ENCODE results near the gene PES1.
"Not testable (repeated sequence)": the region's sequence is repeated elsewhere in the genome, so short reads cannot be mapped to it uniquely, and the experiment has no call there.

The PES1 gene

GRCh38 chr22:30574095-30574981, 17.4 kb downstream of the PES1 start, which contains the start of gene GAL3ST1:
TSS of gene GAL3ST1 (minus strand) at chr22:30574665. CDS start at chr22:30557392, 17,273 bp downstream.
- DNase-seq (ENCODE audit: low read depth), result no peak

DNA sequence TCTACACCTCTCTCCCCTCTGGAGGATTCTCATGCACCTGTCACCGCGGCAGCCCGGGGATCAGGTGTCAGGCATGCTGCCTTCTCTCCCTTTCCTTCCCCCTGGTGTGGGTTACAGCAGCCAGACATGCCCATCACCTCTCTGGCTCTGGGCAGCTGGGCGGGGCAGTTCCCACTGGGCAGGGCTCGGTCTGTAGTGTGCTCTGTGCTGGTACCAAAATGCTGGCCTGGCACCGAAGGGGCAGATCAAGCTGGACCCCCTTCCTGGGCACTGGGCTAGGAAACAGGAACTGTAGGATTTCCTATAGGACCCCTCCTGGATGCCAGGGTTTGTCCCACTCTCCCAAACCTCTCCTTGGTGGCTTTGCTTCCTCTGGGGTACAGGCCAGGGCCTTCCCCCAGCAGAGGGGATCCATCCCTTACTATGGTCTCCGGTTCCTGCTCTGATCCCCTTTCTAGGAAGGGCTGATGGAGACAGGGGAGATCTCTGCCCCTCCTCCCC, 18.1 kb downstream of the PES1 start:
- no peak for DNase-seq (ENCODE audit: low read depth)

- no peak for DNase-seq (ENCODE audit: low read depth)
Observed at GRCh38 chr22:30572840-30573593, 18.7 kb downstream of the PES1 start.

DNA sequence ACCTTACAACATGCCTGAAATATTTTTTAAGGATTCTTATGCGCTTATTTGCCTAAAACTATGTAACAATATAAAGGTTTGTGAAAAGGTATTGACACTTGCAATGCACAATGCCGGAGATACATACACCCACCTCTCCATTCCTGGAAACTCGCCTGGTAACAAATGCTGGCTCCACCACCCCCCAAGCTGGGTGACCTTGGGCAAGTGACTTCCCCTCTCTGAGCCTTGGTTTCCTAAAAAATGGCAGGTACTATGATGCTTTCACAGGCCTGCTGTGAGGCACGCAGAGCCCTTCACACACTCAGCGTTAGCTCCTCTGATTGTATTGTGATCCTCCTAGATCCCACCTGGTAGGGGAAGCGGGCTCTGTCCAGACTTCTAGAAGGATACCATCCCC, 19.5 kb downstream of the PES1 start:
- no peak for DNase-seq (ENCODE audit: low read depth)

DNA sequence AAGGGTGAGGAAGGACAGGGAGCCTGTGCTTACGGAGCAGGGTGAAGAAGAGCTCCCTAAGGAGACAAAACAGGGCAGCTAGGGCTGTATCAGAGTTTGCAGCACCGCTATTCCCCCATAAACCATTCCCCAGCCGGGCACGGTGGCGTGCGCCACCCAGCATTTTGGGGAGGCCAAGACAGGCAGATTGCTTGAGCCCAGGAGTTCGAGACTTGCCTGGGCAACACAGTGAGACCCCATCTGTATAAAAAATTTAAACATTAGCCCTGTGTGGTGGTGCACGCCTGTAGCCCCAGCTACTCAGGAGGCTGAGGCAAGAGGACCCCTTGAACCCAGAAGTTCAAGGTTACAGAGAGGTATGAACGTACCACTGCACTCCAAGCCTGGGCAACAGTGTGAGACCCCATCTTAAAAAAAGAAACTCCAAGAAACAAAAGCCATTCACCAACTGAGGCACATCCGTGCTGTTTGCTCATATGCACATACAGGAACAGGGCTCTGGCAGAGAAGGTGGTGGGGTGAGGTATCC, 22.0 kb downstream of the PES1 start:
- no peak for DNase-seq (ENCODE audit: low read depth)

- DNase-seq (ENCODE audit: low read depth), result no peak
Observed at GRCh38 chr22:30568137-30568805, 23.4 kb downstream of the PES1 start.

DNA sequence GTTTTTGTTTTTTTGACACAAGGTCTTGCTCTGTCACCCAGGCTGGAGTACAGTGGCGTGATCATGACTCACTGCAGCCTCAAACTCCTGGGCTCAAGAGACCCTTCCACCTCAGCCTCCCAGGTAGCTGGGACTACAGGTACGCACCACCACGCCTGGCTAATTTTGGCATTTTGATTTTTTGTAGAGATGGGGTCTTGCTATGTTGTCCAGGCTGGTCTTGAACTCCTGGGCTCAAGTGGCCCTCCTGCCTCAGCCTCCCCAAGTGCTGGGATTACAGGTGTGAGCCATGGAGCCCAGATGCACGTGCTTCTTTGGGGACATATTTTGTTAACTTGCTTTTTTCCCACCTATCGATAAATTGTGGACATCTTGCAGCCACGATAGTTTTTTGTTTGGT, 24.4 kb downstream of the PES1 start:
- not testable (repeated sequence) for DNase-seq (ENCODE audit: low read depth)

GRCh38 chr22:30566125-30566524, 25.6 kb downstream of the PES1 start:
- no peak for DNase-seq (ENCODE audit: low read depth)

GRCh38 chr22:30565341-30565740, 26.4 kb downstream of the PES1 start:
- DNase-seq (ENCODE audit: low read depth), result no peak

- no peak for DNase-seq (ENCODE audit: low read depth)
Observed at GRCh38 chr22:30564761-30565119, 27.0 kb downstream of the PES1 start.

DNA sequence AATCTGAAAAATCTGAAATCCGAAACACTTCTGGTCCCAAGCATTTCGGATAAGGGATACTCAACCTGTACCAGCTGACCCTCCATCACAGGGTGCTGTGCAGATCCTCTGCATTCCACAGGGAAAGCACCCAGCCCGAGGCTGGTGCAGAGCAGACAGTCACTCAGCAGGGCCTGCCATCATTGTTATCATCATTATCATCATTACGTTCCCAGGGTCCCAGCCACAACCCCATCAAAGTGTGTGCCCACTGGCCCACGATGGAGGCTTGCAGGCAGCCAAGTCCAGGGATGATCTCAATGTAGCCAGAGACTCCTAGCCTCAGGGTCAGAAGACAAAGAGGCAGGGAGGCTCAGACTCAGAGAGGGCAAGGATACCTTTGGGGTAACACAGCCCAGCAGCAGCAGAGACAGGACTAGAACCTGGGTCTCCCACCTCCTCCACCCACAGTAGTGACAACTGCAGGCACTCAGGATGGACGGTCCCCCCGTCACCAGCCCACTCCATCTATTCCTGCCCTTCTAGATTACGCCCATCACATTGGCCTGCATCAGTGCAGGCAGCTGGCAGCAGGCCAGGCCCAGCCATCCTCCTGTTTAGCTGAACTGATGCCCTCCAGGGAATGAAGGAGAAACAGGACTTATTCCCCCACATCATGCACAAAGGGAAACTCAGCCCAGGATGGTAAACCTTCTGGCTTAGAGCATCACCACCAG, 27.5 kb downstream of the PES1 start:
- DNase-seq (ENCODE audit: low read depth), result no peak

DNA sequence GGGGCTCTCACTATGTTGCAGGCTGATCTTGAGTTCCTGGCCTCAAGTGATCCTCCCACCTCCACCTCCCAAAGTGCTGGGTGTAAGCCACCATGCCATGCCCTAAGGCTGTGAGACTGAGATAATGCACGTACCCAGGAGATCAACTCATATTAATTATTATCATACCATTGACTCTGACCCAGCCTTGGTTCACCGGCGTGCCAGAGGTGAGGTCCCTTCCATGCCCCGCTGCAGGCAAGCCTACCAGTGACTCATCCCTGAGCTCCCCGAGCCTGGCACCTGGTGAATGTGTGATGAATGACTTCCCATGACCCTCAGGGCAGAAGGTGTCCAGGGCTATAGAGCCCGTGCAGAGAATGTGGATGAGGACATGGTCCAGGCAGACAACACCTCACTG, 29.3 kb downstream of the PES1 start:
- DNase-seq (ENCODE audit: low read depth), result no peak

GRCh38 chr22:30561402-30562189, 30.1 kb downstream of the PES1 start:
- no peak for DNase-seq (ENCODE audit: low read depth)

DNA sequence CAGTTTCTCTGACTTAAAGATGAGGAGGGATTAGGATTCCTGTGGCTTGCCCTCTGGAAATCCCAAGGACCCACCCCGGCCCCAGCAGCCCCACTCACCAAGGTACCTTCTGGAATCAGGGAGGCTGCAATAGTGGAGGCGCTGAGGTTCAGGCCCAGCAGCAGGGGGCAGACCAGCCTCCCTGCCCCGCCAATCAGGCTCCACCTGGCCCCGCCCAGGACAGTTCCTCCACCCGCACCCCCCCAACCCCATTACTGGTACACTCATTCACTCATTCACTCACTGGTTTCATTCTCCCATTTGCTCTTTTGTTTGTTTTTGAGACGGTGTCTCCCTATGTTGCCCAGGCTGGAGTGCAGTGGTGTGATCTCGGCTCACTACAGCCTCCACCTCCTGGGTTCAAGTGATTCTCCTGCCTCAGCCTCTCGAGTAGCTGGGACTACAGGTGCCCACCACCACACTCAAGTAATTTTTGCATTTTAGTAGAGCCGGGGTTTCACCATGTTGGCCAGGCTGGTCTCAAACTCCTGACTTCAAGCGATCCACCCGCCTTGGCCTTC, 31.0 kb downstream of the PES1 start:
- not testable (repeated sequence) for DNase-seq (ENCODE audit: low read depth)

DNA sequence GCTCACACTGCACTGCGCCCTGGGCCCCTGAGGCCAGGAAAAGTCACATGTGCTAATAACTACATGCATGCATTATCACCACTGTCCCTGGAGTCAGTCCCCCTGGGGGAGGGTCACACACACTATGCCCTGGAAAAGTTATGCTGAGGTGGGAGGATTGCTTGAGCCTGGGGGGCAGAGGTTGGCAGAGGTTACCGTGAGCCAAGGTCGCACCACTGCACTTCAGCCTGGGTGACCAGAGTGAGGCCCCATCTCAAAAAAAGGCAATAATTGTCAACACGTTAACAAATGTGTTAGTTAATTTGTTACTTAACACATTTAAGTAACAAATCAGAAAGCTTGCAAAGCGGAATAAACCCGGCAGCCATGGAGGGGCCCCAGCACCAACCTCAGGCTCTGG, 31.8 kb downstream of the PES1 start:
- no peak for DNase-seq (ENCODE audit: low read depth)

GRCh38 chr22:30557243-30557642, 34.5 kb downstream of the PES1 start:
- DNase-seq (ENCODE audit: low read depth), result no peak

- no peak for DNase-seq (ENCODE audit: low read depth)
Observed at GRCh38 chr22:30556388-30556787, 35.3 kb downstream of the PES1 start.

- no peak for DNase-seq (ENCODE audit: low read depth)
Observed at GRCh38 chr22:30555282-30556210, 36.2 kb downstream of the PES1 start.

DNA sequence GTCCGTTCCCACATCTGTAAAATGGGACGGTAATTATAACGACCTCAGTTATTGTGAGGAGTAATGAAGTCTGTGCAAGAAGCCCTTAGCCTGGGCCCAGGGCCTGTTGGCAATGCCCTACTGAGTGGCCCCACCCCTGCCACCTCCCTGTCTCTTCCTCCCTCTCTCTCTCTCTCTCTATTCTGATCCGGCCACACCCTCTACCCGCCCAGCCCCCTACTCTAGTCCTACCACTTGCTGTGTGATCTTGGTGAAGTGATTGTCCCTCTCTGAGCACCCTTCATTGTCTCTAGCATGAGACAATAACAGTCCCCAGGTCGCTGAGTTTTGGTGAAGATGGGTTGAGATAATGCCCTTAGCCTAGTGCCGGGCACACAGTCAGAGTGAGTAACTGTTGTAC, 37.7 kb downstream of the PES1 start:
- DNase-seq (ENCODE audit: low read depth), result no peak
